Smooth muscle cell (in vitro differentiated cells): ENCODE measurements around the gene BTK. TPM values are rescaled to one million over a fixed set of nuclear protein-coding genes. Genes with fewer than 3 reads are reported as not detected.
A peak's percentile ranks its signal among the peaks of the same experiment; 100 is the strongest.

ENCODE experiments used
- DNase-seq: peaks from one replicate; lab custom pipeline; 2025; ENCODE audit not compliant: unreplicated experiment; lab: John Stamatoyannopoulos, UW
- H2AFZ ChIP-seq: fragments of 200-600 bp; sonication (generic); 2 replicates; pipeline ENCODE4 v1.6.0; 2016; ENCODE audit warnings: antibody characterized with exemption, low read depth, mild to moderate bottlenecking
- H3F3A ChIP-seq: fragments of 200-600 bp; sonication (generic); 2 replicates; pipeline ENCODE4 v1.6.0; 2017; ENCODE audit warnings: antibody characterized with exemption, low read depth
- H3K27ac ChIP-seq: fragments of 200-600 bp; sonication (generic); 2 replicates; pipeline ENCODE4 v1.5.1; 2016; ENCODE audit warnings: low read depth, mild to moderate bottlenecking
- H3K27me3 ChIP-seq: fragments of 200-600 bp; sonication (generic); 2 replicates; pipeline ENCODE4 v1.6.1; 2016; ENCODE audit warnings: low read depth, mild to moderate bottlenecking
- H3K36me3 ChIP-seq: fragments of 200-600 bp; sonication (generic); 2 replicates; pipeline ENCODE4 v1.5.1; 2016; ENCODE audit warnings: low read depth
- H3K4me1 ChIP-seq: fragments of 200-600 bp; sonication (generic); 2 replicates; pipeline ENCODE4 v1.5.1; 2016; ENCODE audit warnings: low read depth
- H3K4me2 ChIP-seq: fragments of 200-600 bp; sonication (generic); 2 replicates; pipeline ENCODE4 v1.6.0; 2016; ENCODE audit warnings: mild to moderate bottlenecking
- H3K4me3 ChIP-seq: fragments of 200-600 bp; sonication (generic); 2 replicates; pipeline ENCODE4 v1.5.1; 2016; ENCODE audit warnings: mild to moderate bottlenecking
- H3K79me2 ChIP-seq: fragments of 200-600 bp; sonication (generic); 2 replicates; pipeline ENCODE4 v1.6.0; 2016; ENCODE audit warnings: low read depth, mild to moderate bottlenecking
- H3K9ac ChIP-seq: fragments of 200-600 bp; sonication (generic); 2 replicates; pipeline ENCODE4 v1.6.0; 2016; ENCODE audit warnings: low read depth
- H3K9me3 ChIP-seq: fragments of 200-600 bp; sonication (generic); replicated peaks from 2 replicates; pipeline ENCODE4 v1.5.1; 2016; ENCODE audit warnings: low read depth
- H4K20me1 ChIP-seq: fragments of 200-600 bp; sonication (generic); 2 replicates; pipeline ENCODE4 v1.6.0; 2016; ENCODE audit warnings: low read depth
- WGBS: methylation state at CpG from one replicate; pipeline ENCODE4 v1.1.7; 2016; ENCODE audit warnings: low lambda C conversion rate; 5-methylcytosine and 5-hydroxymethylcytosine counted together
- polyA plus RNA-seq: library from polyadenylated mRNA; unstranded; fragments of >200 nt; fragmentation: Nextera tagmentation; extraction: Ambion mirVana; gene quantifications from 2 replicates; pipeline ENCODE4 v1.2.1, GENCODE V29; 2016
- total RNA-seq: library from RNA; depleted of rRNA; stranded (reverse); fragments of >200 nt; gene quantifications from 2 replicates; pipeline ENCODE4 v1.2.3, GENCODE V29; 2014
- TF ChIP-seq, protein P1 (sequence below): fragments of 200-600 bp; sonication (generic); IDR thresholded peaks from 2 replicates; pipeline ENCODE4 v1.5.1; 2017; ENCODE audit warnings: borderline replicate concordance, mild to moderate bottlenecking, antibody characterized with exemption; ENCODE audit not compliant: insufficient read depth, poor library complexity, severe bottlenecking

The BTK gene
- total and polyA plus RNA-seq, 2 experiments from 2014 or later: 0.72 TPM; not detected in 1

GRCh38 chrX:101394372-101394771, 8.4 kb upstream of the BTK start:
- no peak overlapping the region for H3K4me2 ChIP-seq
- peak overlapping the region; percentile 24 for H3K27ac ChIP-seq
- no peak for DNase-seq
- H3K36me3 ChIP-seq: no peaks in the 10 kb centered on the region
- no peaks in the 10 kb centered on the region for H3K9me3 ChIP-seq
- peaks cover 14% of the 10 kb centered on the region for H4K20me1 ChIP-seq
- TF ChIP-seq, protein P1, sequence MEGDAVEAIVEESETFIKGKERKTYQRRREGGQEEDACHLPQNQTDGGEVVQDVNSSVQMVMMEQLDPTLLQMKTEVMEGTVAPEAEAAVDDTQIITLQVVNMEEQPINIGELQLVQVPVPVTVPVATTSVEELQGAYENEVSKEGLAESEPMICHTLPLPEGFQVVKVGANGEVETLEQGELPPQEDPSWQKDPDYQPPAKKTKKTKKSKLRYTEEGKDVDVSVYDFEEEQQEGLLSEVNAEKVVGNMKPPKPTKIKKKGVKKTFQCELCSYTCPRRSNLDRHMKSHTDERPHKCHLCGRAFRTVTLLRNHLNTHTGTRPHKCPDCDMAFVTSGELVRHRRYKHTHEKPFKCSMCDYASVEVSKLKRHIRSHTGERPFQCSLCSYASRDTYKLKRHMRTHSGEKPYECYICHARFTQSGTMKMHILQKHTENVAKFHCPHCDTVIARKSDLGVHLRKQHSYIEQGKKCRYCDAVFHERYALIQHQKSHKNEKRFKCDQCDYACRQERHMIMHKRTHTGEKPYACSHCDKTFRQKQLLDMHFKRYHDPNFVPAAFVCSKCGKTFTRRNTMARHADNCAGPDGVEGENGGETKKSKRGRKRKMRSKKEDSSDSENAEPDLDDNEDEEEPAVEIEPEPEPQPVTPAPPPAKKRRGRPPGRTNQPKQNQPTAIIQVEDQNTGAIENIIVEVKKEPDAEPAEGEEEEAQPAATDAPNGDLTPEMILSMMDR: no peak
- no peak overlapping the region for H2AFZ ChIP-seq
- H3K9ac ChIP-seq: no peak overlapping the region
- H3K27me3 ChIP-seq: no peaks in the 10 kb centered on the region
- no peaks in the 10 kb centered on the region for H3K4me1 ChIP-seq
- no peak overlapping the region for H3K4me3 ChIP-seq
- no peaks in the 10 kb centered on the region for H3F3A ChIP-seq
- peaks cover 7% of the 10 kb centered on the region for H3K79me2 ChIP-seq

DNA sequence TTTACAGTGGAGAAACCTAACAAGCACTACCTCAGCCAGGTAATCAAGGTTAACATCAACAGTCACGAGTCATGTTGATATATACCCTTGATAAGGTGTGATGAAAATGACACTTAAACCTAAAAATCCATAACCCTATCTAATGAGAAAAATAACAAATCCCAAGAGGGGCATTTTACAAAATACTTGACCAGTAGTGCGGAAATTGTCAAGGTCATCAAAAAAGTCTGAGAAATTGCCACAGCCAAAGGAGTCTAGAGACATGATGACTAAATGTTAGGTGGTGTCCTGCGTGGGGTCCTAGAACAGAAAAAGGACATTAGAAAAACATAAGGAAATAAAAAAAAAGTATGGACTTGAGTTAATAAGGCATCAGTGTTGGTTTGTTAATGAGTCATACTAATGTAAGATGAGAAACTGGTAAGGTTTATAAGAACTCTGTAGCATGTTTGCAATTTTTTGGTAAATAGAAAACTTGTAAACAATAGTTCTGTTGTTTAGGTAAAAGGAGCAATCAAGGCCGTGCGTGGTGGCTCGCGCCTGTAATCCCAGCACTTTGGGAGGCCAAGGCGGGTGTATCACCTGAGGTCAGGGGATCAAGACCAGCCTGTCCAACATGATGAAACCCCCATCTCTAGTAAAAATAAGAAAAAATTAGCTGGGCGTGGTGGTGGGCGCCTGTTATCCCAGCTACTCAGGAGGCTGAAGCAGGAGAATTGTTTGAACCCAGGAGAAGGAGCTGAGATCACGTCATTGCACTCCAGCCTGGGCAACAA, 7.7 kb upstream of the BTK start:
- no peak overlapping the region for H3K4me3 ChIP-seq
- WGBS: 83% methylated on average over 11 of the region's 11 CpGs
- peaks cover 7% of the 10 kb centered on the region for H3K79me2 ChIP-seq
- H3K27me3 ChIP-seq: no peaks in the 10 kb centered on the region
- H3K4me1 ChIP-seq: no peaks in the 10 kb centered on the region
- no peak for DNase-seq
- no peak overlapping the region for H3K9ac ChIP-seq
- H3K4me2 ChIP-seq: no peak overlapping the region
- H3K9me3 ChIP-seq: no peaks in the 10 kb centered on the region
- H3K36me3 ChIP-seq: no peaks in the 10 kb centered on the region
- peak overlapping the region; percentile 24 for H3K27ac ChIP-seq
- H2AFZ ChIP-seq: no peak overlapping the region
- H3F3A ChIP-seq: no peaks in the 10 kb centered on the region
- TF ChIP-seq, protein P1: no peak
- H4K20me1 ChIP-seq: peaks cover 14% of the 10 kb centered on the region

- Histone ChIP-seq H3K4me3 (peak overlapping the region; percentile 76), H3K27ac (peak overlapping the region; percentile 44), H3K79me2 (peaks cover 7% of the 10 kb centered on the region), H3K9ac (peak overlapping the region; percentile 61), H3K4me1 (no peaks in the 10 kb centered on the region), H3F3A (no peaks in the 10 kb centered on the region), H3K36me3 (no peaks in the 10 kb centered on the region), H3K9me3 (no peaks in the 10 kb centered on the region), H3K27me3 (no peaks in the 10 kb centered on the region), H4K20me1 (peaks cover 14% of the 10 kb centered on the region), H3K4me2 (peak overlapping the region; percentile 85), H2AFZ (no peak overlapping the region)
- DNase-seq: no peak
- TF ChIP-seq, protein P1: no peak
- WGBS: 40% methylated on average over 6 of the region's 6 CpGs
Observed at GRCh38 chrX:101391831-101392230, 5.8 kb upstream of the BTK start.
